AG09319 (cell line): Measurements from ENCODE around the gene MRM1.

Source experiments
- DNase-seq: peaks from one replicate; pipeline ENCODE4 v3.0.0-alpha.2; 2010; ENCODE audit warnings: low read depth; ENCODE audit errors: extremely low read depth
- TF ChIP-seq, protein P1 (sequence below): IDR thresholded peaks from 2 replicates; pipeline ENCODE4 v1.5.1; 2011; ENCODE audit warnings: low read depth, mild to moderate bottlenecking, inconsistent platforms, low read length, moderate library complexity

The MRM1 gene

DNA sequence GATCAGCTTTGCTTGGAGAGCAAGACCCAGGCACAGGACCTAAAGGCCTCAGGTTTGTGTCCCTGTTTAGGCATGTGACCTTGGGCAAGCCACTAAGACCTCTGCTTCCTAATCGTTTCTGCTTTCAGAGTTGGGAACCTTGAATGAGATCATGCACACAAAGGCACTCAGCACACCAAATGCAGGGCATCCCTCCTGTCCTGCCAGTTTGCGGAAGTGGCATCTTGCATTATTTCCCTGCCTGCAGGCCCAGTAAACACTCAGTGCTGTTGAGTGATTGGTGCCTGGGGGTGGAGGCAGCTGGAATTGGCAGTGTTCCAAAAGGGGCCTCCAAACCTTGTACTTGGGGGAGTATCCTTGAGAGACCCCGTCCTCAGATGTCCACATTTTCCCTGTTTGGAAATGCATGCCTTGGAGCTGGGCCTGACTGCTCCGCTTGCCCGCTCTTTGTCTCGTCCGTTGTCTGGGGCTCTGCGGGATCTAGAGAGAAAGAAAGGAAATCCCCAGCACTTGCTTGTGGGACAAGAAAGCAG lies 28.7 kb downstream of the MRM1 start:
- no peak for DNase-seq
- TF ChIP-seq, protein P1, sequence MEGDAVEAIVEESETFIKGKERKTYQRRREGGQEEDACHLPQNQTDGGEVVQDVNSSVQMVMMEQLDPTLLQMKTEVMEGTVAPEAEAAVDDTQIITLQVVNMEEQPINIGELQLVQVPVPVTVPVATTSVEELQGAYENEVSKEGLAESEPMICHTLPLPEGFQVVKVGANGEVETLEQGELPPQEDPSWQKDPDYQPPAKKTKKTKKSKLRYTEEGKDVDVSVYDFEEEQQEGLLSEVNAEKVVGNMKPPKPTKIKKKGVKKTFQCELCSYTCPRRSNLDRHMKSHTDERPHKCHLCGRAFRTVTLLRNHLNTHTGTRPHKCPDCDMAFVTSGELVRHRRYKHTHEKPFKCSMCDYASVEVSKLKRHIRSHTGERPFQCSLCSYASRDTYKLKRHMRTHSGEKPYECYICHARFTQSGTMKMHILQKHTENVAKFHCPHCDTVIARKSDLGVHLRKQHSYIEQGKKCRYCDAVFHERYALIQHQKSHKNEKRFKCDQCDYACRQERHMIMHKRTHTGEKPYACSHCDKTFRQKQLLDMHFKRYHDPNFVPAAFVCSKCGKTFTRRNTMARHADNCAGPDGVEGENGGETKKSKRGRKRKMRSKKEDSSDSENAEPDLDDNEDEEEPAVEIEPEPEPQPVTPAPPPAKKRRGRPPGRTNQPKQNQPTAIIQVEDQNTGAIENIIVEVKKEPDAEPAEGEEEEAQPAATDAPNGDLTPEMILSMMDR: no peak

DNA sequence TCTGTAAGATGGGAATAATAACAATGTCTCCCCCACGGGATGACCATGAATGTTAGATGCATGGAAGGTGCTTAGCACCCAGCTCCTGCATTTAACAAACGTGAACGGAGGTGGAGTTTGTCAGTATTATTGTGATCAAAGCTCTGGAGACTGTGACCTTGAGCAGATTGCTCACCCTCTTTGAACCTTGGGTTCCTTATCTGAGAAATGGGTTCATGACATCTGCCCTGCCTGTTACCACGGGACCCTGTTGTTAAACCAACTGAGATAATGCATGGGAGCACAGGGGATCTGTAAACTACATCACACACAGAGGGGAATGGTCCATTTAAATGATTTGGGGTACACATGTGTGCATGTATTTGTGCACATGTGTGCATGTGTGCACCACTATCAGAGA lies 29.6 kb downstream of the MRM1 start:
- no peak for DNase-seq
- TF ChIP-seq, protein P1: no peak

DNA sequence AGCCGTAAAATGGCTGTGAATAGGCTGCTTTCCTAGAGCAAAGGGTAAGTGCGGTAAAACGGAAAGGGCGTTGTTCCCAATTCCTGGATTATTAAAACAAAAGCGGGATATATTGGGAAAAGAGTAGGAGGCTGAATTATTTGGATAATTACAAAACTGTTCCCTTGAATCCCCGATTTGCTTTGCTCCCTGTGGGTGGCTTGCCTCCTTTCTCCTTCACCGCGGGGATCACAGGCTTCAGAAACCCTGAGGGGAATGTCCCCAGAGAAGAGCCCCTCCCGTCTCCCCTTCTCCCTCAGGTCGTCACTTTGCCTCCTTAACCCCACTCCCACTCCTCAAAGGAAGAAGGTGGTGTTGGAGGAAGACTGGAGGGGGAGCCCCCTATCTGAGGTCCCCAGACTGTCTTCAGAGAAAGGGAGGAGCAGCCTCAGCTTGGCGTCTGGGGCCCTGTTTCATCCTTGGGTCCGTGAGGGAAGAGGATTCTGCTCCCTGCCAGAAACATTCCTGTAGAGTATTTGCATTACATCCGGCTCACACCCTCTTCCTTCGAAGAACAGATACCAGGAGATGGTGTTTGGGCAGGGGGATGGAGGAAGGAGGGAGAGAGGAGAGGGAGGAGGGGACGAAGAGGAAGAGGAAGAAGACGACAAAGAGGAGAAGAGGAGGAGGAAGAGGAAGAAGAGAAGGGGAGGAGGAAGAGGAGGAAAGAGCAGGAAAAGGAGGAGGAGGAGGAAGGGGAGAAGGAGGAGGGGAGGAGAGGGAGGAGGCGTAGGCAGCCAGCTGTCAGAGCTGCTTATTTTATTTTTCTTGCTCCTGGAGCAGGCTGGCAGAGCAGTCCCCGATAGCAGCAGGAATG lies 31.8 kb downstream of the MRM1 start:
- TF ChIP-seq, protein P1: no peak
- no peak for DNase-seq

DNA sequence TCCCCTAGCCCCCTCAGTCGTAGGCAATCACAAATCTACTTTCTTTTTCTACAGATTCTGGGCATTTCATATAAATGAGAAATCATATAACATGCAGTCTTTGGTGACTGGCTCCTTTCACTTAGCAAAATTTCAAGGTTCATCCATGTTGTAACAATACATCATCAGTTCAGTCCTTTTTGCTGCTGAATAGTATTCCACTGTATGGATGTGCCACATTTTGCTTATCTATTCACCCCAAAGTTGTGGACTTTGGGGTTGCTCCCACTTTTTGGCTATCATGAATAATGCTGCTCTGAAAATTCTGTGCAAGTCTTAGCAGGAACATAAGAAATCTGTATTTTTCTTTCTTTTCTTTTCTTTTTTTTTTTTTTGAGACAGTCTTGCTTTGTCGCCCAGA lies 39.0 kb downstream of the MRM1 start:
- DNase-seq: no peak
- TF ChIP-seq, protein P1: no peak

DNA sequence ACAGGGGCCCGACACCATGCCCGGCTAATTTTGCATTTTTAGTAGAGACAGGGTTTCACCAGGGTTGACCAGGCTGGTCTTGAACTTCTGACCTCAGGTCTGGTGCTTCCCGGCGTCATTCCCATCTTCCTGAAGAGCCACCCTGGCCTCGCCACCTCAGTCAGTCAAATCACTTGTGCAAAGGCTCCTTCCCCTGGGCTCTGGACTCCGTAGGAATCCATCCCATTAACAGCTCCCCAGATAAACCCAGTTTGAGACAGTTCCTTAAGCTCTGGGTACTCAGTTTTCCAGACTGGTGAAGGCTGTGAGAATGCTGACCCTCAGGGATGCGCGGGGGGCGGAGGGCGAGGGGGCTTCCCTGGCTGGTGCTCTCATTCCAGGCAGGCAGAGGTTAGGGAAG lies 39.5 kb downstream of the MRM1 start:
- TF ChIP-seq, protein P1: no peak
- no peak for DNase-seq

DNA sequence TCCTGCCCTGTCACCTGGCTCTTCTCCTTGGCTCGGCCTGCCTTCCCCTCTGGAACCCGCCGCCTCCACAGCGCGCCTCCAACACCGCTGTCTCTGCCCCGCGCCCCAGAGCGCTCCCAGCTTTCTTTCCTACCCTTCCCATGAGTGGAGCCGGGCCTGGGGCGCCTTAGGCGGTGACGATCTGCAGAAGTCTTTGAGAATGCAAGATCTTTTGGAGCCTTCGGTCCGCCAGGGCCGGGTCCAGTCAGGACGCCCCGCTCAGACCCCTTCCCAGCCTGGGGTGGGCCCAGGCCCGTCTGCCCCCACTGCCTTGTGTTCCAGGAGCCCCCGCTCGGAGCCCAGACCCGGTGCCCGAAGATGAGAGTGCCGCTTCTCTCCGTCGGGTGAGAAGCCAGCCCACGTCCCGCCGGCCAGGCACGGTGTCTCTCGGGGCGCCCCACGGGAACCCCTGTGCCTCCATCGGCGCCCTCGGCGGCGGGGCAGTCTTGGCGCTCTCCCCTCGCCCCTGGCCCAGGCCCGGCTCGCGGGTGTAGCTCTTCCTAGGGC lies 40.0 kb downstream of the MRM1 start:
- TF ChIP-seq, protein P1: no peak
- no peak for DNase-seq
